ENCODE data around the gene SLC26A4.

SLC26A4 gene

GRCh38 chr7:107696330-107696946, 35.8 kb downstream of the SLC26A4 start:
- no peak overlapping the region for H3K4me3 ChIP-seq (ENCODE audit: low read length)
- TF ChIP-seq ZNF274 (IDR thresholded peaks at IDR 0.05; ENCODE audit: low read depth, low read length) = no peak

- no peak overlapping the region for H3K4me3 ChIP-seq (ENCODE audit: low read length)
- no peak for TF ChIP-seq ZNF274 (IDR thresholded peaks at IDR 0.05; ENCODE audit: low read depth, low read length)
Measured at GRCh38 chr7:107697321-107698049, 36.9 kb downstream of the SLC26A4 start.

- no peak for TF ChIP-seq ZNF274 (IDR thresholded peaks at IDR 0.05; ENCODE audit: low read depth, low read length)
- H3K4me3 ChIP-seq (ENCODE audit: low read length) = no peak overlapping the region
Measured at GRCh38 chr7:107700570-107700969, 39.9 kb downstream of the SLC26A4 start.

- TF ChIP-seq ZNF274 (IDR thresholded peaks at IDR 0.05; ENCODE audit: low read depth, low read length) = no peak
- H3K4me3 ChIP-seq (ENCODE audit: low read length) = no peak overlapping the region
Measured at GRCh38 chr7:107701191-107701590, 40.6 kb downstream of the SLC26A4 start.

GRCh38 chr7:107703219-107703618, 42.6 kb downstream of the SLC26A4 start:
- no peak for TF ChIP-seq ZNF274 (IDR thresholded peaks at IDR 0.05; ENCODE audit: low read depth, low read length)
- no peak overlapping the region for H3K4me3 ChIP-seq (ENCODE audit: low read length)

GRCh38 chr7:107703872-107704271, 43.2 kb downstream of the SLC26A4 start:
- TF ChIP-seq ZNF274 (IDR thresholded peaks at IDR 0.05; ENCODE audit: low read depth, low read length) = no peak
- no peak overlapping the region for H3K4me3 ChIP-seq (ENCODE audit: low read length)

- TF ChIP-seq ZNF274 (IDR thresholded peaks at IDR 0.05; ENCODE audit: low read depth, low read length) = no peak
- H3K4me3 ChIP-seq (ENCODE audit: low read length) = no peak overlapping the region
Measured at GRCh38 chr7:107708956-107709355, 48.3 kb downstream of the SLC26A4 start.

GRCh38 chr7:107711301-107711700, 50.7 kb downstream of the SLC26A4 start:
- H3K4me3 ChIP-seq (ENCODE audit: low read length) = no peak overlapping the region
- TF ChIP-seq ZNF274 (IDR thresholded peaks at IDR 0.05; ENCODE audit: low read depth, low read length) = no peak

GRCh38 chr7:107712025-107712424, 51.4 kb downstream of the SLC26A4 start:
- TF ChIP-seq ZNF274 (IDR thresholded peaks at IDR 0.05; ENCODE audit: low read depth, low read length) = no peak

GRCh38 chr7:107712896-107713295, 52.3 kb downstream of the SLC26A4 start:
- no peak for TF ChIP-seq ZNF274 (IDR thresholded peaks at IDR 0.05; ENCODE audit: low read depth, low read length)
- H3K4me3 ChIP-seq (ENCODE audit: low read length) = no peak overlapping the region

More at GRCh38 chr7:107712025-107712424, 51.4 kb downstream of the SLC26A4 start:
- no peak overlapping the region for H3K4me3 ChIP-seq (ENCODE audit: low read length)

GRCh38 chr7:107715531-107715930, 54.9 kb downstream of the SLC26A4 start:
- no peak for TF ChIP-seq ZNF274 (IDR thresholded peaks at IDR 0.05; ENCODE audit: low read depth, low read length)
- no peak overlapping the region for H3K4me3 ChIP-seq (ENCODE audit: low read length)

- TF ChIP-seq ZNF274 (IDR thresholded peaks at IDR 0.05; ENCODE audit: low read depth, low read length) = no peak
Measured at GRCh38 chr7:107718456-107719193, 58.0 kb downstream of the SLC26A4 start.

GRCh38 chr7:107721286-107721685, 60.7 kb downstream of the SLC26A4 start:
- TF ChIP-seq ZNF274 (IDR thresholded peaks at IDR 0.05; ENCODE audit: low read depth, low read length) = no peak

More at GRCh38 chr7:107718456-107719193, 58.0 kb downstream of the SLC26A4 start:
- no peak overlapping the region for H3K4me3 ChIP-seq (ENCODE audit: low read length)

GRCh38 chr7:107723255-107723654, 62.6 kb downstream of the SLC26A4 start:
- H3K4me3 ChIP-seq (ENCODE audit: low read length) = no peak overlapping the region
- TF ChIP-seq ZNF274 (IDR thresholded peaks at IDR 0.05; ENCODE audit: low read depth, low read length) = no peak

More at GRCh38 chr7:107721286-107721685, 60.7 kb downstream of the SLC26A4 start:
- no peak overlapping the region for H3K4me3 ChIP-seq (ENCODE audit: low read length)

Measured in GM08714 (cell line).